Measurements from ENCODE around the gene ANKRD27. TPM values are rescaled to one million over a fixed set of nuclear protein-coding genes. Genes with fewer than 3 reads are reported as not detected.
"Not testable (repeated sequence)": the region's sequence is repeated elsewhere in the genome, so short reads cannot be mapped to it uniquely, and the experiment has no call there.

The ANKRD27 gene
- polyA plus RNA-seq, 4 donors = 11.2 to 24.0 (median 13.5) TPM

GRCh38 chr19:32587747-32588504 is 87.1 kb downstream of the ANKRD27 start:
- not testable (repeated sequence) for H3K27ac ChIP-seq (ENCODE audit: low read depth in 1 of 3, low read length in 2 of 3); FAIRE-seq
- WGBS, 3 donors = 91 to 96% (median 95%) methylated on average over 6 of the region's 8 CpGs

GRCh38 chr19:32581705-32582179 is 93.2 kb downstream of the ANKRD27 start:
- peaks cover 2 to 5% (median 3%) of the 10 kb centered on the region in 3 donors for H3K4me1 ChIP-seq (ENCODE audit: control insufficient read depth in 3 of 3, insufficient read depth in 2 of 3, low read depth in 1 of 3, low read length in 2 of 3)
- 2 to 3% (median 3%) methylated on average over 27 of the region's 27 CpGs for WGBS, 3 donors
- no peaks in the 10 kb centered on the region for H3K9me3 ChIP-seq (ENCODE audit: control insufficient read depth in 2 of 2, insufficient read depth in 1 of 2, low read depth in 1 of 2, low read length in 1 of 2)
- peaks cover 3 to 21% (median 5%) of the 10 kb centered on the region in 3 donors for H3K36me3 ChIP-seq (ENCODE audit: control insufficient read depth in 3 of 3, insufficient read depth in 2 of 3, low read depth in 1 of 3, low read length in 3 of 3)
- H3K4me3 ChIP-seq (ENCODE audit: low read depth in 1 of 3, low read length in 3 of 3) = peak overlapping the region; percentile 77 to 83 (median 82)
- no peaks in the 10 kb centered on the region for H3K27me3 ChIP-seq (ENCODE audit: control insufficient read depth in 3 of 3, insufficient read depth in 3 of 3, low read length in 3 of 3)
- no peak for FAIRE-seq
- peak overlapping the region in 2 of 3 donors; percentile 77 to 96 for H3K27ac ChIP-seq (ENCODE audit: low read depth in 1 of 3, low read length in 2 of 3)
- peak in 1 of 2 donors; percentile 40 for DNase-seq

More at GRCh38 chr19:32587747-32588504, 87.1 kb downstream of the ANKRD27 start:
- not testable (repeated sequence) for H3K4me1 ChIP-seq (ENCODE audit: control insufficient read depth in 3 of 3, insufficient read depth in 2 of 3, low read depth in 1 of 3, low read length in 2 of 3); H3K27me3 ChIP-seq (ENCODE audit: control insufficient read depth in 3 of 3, insufficient read depth in 3 of 3, low read length in 3 of 3); DNase-seq; H3K9me3 ChIP-seq (ENCODE audit: control insufficient read depth in 2 of 2, insufficient read depth in 1 of 2, low read depth in 1 of 2, low read length in 1 of 2); H3K4me3 ChIP-seq (ENCODE audit: low read depth in 1 of 3, low read length in 3 of 3)
- H3K36me3 ChIP-seq (ENCODE audit: control insufficient read depth in 3 of 3, insufficient read depth in 2 of 3, low read depth in 1 of 3, low read length in 3 of 3) = peaks cover 3 to 22% (median 5%) of the 10 kb centered on the region in 3 donors

GRCh38 chr19:32580901-32581704 is 93.9 kb downstream of the ANKRD27 start, which contains the start of gene PDCD5:
Gene PDCD5 (plus strand): TSS chr19:32581190. CDS start chr19:32581262, 72 bp downstream.
- Histone ChIP-seq H3K36me3 (ENCODE audit: control insufficient read depth in 3 of 3, insufficient read depth in 2 of 3, low read depth in 1 of 3, low read length in 3 of 3) (peaks cover 0 to 18% (median 0%) of the 10 kb centered on the region in 3 donors), H3K4me1 (ENCODE audit: control insufficient read depth in 3 of 3, insufficient read depth in 2 of 3, low read depth in 1 of 3, low read length in 2 of 3) (peaks cover 2 to 5% (median 3%) of the 10 kb centered on the region in 3 donors), H3K4me3 (ENCODE audit: low read depth in 1 of 3, low read length in 3 of 3) (peak within 1 kb of the TSS; percentile 77 to 83 (median 82)), H3K9me3 (ENCODE audit: control insufficient read depth in 2 of 2, insufficient read depth in 1 of 2, low read depth in 1 of 2, low read length in 1 of 2) (no peaks in the 10 kb centered on the region), H3K27ac (ENCODE audit: low read depth in 1 of 3, low read length in 2 of 3) (peak within 1 kb of the TSS; percentile 77 to 96 (median 77)), H3K27me3 (ENCODE audit: control insufficient read depth in 3 of 3, insufficient read depth in 3 of 3, low read length in 3 of 3) (no peaks in the 10 kb centered on the region)
- FAIRE-seq (no peak), DNase-seq (peak; percentile 95 to 98)
- WGBS, 3 donors = 0% methylated on average over 60 to 81 of the region's 81 CpGs

- no peaks in the 10 kb centered on the region for H3K27me3 ChIP-seq (ENCODE audit: control insufficient read depth in 3 of 3, insufficient read depth in 3 of 3, low read length in 3 of 3)
- H3K9me3 ChIP-seq (ENCODE audit: control insufficient read depth in 2 of 2, insufficient read depth in 1 of 2, low read depth in 1 of 2, low read length in 1 of 2) = no peaks in the 10 kb centered on the region
- FAIRE-seq (no peak), DNase-seq (no peak)
- H3K4me1 ChIP-seq (ENCODE audit: control insufficient read depth in 3 of 3, insufficient read depth in 2 of 3, low read depth in 1 of 3, low read length in 2 of 3) = peaks cover 2 to 5% (median 3%) of the 10 kb centered on the region in 3 donors
- WGBS, 3 donors = 11 to 19% (median 15%) methylated on average over 22 of the region's 22 CpGs
- H3K27ac ChIP-seq (ENCODE audit: low read depth in 1 of 3, low read length in 2 of 3) = peak overlapping the region; percentile 28 to 50 (median 33)
- H3K4me3 ChIP-seq (ENCODE audit: low read depth in 1 of 3, low read length in 3 of 3) = peak overlapping the region; percentile 10 to 67 (median 55)
- H3K36me3 ChIP-seq (ENCODE audit: control insufficient read depth in 3 of 3, insufficient read depth in 2 of 3, low read depth in 1 of 3, low read length in 3 of 3) = peaks cover 0 to 16% (median 0%) of the 10 kb centered on the region in 3 donors
These were observed 94.6 kb downstream of the ANKRD27 start for GRCh38 chr19:32580353-32580900.

GRCh38 chr19:32576790-32577189 is 98.2 kb downstream of the ANKRD27 start:
- Histone ChIP-seq H3K36me3 (ENCODE audit: control insufficient read depth in 3 of 3, insufficient read depth in 2 of 3, low read depth in 1 of 3, low read length in 3 of 3) (no peaks in the 10 kb centered on the region), H3K9me3 (ENCODE audit: control insufficient read depth in 2 of 2, insufficient read depth in 1 of 2, low read depth in 1 of 2, low read length in 1 of 2) (no peaks in the 10 kb centered on the region), H3K27me3 (ENCODE audit: control insufficient read depth in 3 of 3, insufficient read depth in 3 of 3, low read length in 3 of 3) (peaks cover 0 to 2% (median 0%) of the 10 kb centered on the region in 3 donors), H3K4me3 (ENCODE audit: low read depth in 1 of 3, low read length in 3 of 3) (no peak overlapping the region), H3K4me1 (ENCODE audit: control insufficient read depth in 3 of 3, insufficient read depth in 2 of 3, low read depth in 1 of 3, low read length in 2 of 3) (no peaks in the 10 kb centered on the region), H3K27ac (ENCODE audit: low read depth in 1 of 3, low read length in 2 of 3) (no peak overlapping the region)
- FAIRE-seq = no peak
- 56 to 86% (median 79%) methylated on average over 1 of the region's 1 CpG for WGBS, 3 donors
- no peak for DNase-seq

- FAIRE-seq (no peak), DNase-seq (no peak)
- peaks cover 0 to 2% (median 0%) of the 10 kb centered on the region in 3 donors for H3K27me3 ChIP-seq (ENCODE audit: control insufficient read depth in 3 of 3, insufficient read depth in 3 of 3, low read length in 3 of 3)
- 69 to 91% (median 90%) methylated on average over 3 of the region's 3 CpGs for WGBS, 3 donors
- no peak overlapping the region for H3K4me3 ChIP-seq (ENCODE audit: low read depth in 1 of 3, low read length in 3 of 3)
- no peaks in the 10 kb centered on the region for H3K4me1 ChIP-seq (ENCODE audit: control insufficient read depth in 3 of 3, insufficient read depth in 2 of 3, low read depth in 1 of 3, low read length in 2 of 3)
- no peaks in the 10 kb centered on the region for H3K9me3 ChIP-seq (ENCODE audit: control insufficient read depth in 2 of 2, insufficient read depth in 1 of 2, low read depth in 1 of 2, low read length in 1 of 2)
- no peak overlapping the region for H3K27ac ChIP-seq (ENCODE audit: low read depth in 1 of 3, low read length in 2 of 3)
- no peaks in the 10 kb centered on the region for H3K36me3 ChIP-seq (ENCODE audit: control insufficient read depth in 3 of 3, insufficient read depth in 2 of 3, low read depth in 1 of 3, low read length in 3 of 3)
These were observed 101.5 kb downstream of the ANKRD27 start for GRCh38 chr19:32573492-32573794.

- DNase-seq; H3K36me3 ChIP-seq (ENCODE audit: control insufficient read depth in 3 of 3, insufficient read depth in 2 of 3, low read depth in 1 of 3, low read length in 3 of 3); H3K4me3 ChIP-seq (ENCODE audit: low read depth in 1 of 3, low read length in 3 of 3); H3K27me3 ChIP-seq (ENCODE audit: control insufficient read depth in 3 of 3, insufficient read depth in 3 of 3, low read length in 3 of 3); H3K27ac ChIP-seq (ENCODE audit: low read depth in 1 of 3, low read length in 2 of 3); FAIRE-seq; H3K9me3 ChIP-seq (ENCODE audit: control insufficient read depth in 2 of 2, insufficient read depth in 1 of 2, low read depth in 1 of 2, low read length in 1 of 2); H3K4me1 ChIP-seq (ENCODE audit: control insufficient read depth in 3 of 3, insufficient read depth in 2 of 3, low read depth in 1 of 3, low read length in 2 of 3): not testable (repeated sequence)
- 64 to 75% (median 73%) methylated on average over 17 to 20 of the region's 21 CpGs for WGBS, 3 donors
These were observed 102.1 kb downstream of the ANKRD27 start for GRCh38 chr19:32572700-32573491.

All from small intestine (tissue), 7 donors.